ENCODE results near the gene STEAP4. TPM values are rescaled to one million over a fixed set of nuclear protein-coding genes. Genes with fewer than 3 reads are reported as not detected.

STEAP4 gene
- 10 to 100 TPM in 2 of 4 donors, 1 to 10 TPM in 2; 8.6 to 55.6 (median 22.0) TPM for total RNA-seq

GRCh38 chr7:88306590-88307048 lies at the start of gene STEAP4:
Gene STEAP4 (minus strand): TSS chr7:88306894. CDS start chr7:88284269, 22,625 bp downstream.
- DNase-seq (ENCODE audit: low spot score in 2 of 2) = peak; percentile 88 to 97
- WGBS, 2 donors = 2 to 5% methylated on average over 28 to 30 of the region's 30 CpGs
- no peak for TF ChIP-seq CTCF (IDR thresholded peaks at IDR 0.05)
- TF ChIP-seq POLR2A (IDR thresholded peaks at IDR 0.05) = no peak
- intact Hi-C loops (cut with DNase I; ENCODE audit: low total_unique reads) = no loop called here
- peak within 1 kb of the TSS; percentile 21 for H3K4me3 ChIP-seq (ENCODE audit: low read depth, poor library complexity, severe bottlenecking)

- no peak for TF ChIP-seq CTCF (IDR thresholded peaks at IDR 0.05)
- H3K4me3 ChIP-seq (ENCODE audit: low read depth, poor library complexity, severe bottlenecking) = no peak overlapping the region
- 78 to 82% methylated on average over 3 of the region's 3 CpGs for WGBS, 2 donors
- intact Hi-C loops (cut with DNase I; ENCODE audit: low total_unique reads) = loop anchor here (5.0 kb wide), 1 partner anchor 113 kb away; no protein-coding TSS in a partner anchor
- no peak for DNase-seq (ENCODE audit: low spot score in 2 of 2)
Measured at GRCh38 chr7:88355011-88355410, 48.3 kb upstream of the STEAP4 start.

GRCh38 chr7:88350118-88350517 lies 43.4 kb upstream of the STEAP4 start:
- 91 to 94% methylated on average over 2 of the region's 2 CpGs for WGBS, 2 donors
- H3K4me3 ChIP-seq (ENCODE audit: low read depth, poor library complexity, severe bottlenecking) = no peak overlapping the region
- intact Hi-C loops (cut with DNase I; ENCODE audit: low total_unique reads) = no loop called here
- no peak for TF ChIP-seq POLR2A (IDR thresholded peaks at IDR 0.05)
- no peak for TF ChIP-seq CTCF (IDR thresholded peaks at IDR 0.05)
- no peak for DNase-seq (ENCODE audit: low spot score in 2 of 2)

GRCh38 chr7:88347517-88347916 lies 40.8 kb upstream of the STEAP4 start:
- 95 to 98% methylated on average over 2 of the region's 2 CpGs for WGBS, 2 donors
- DNase-seq (ENCODE audit: low spot score in 2 of 2) = no peak
- TF ChIP-seq CTCF (IDR thresholded peaks at IDR 0.05) (no peak), POLR2A (IDR thresholded peaks at IDR 0.05) (no peak)
- intact Hi-C loops (cut with DNase I; ENCODE audit: low total_unique reads) = no loop called here
- H3K4me3 ChIP-seq (ENCODE audit: low read depth, poor library complexity, severe bottlenecking) = no peak overlapping the region

GRCh38 chr7:88347090-88347489 lies 40.4 kb upstream of the STEAP4 start:
- no peak for TF ChIP-seq CTCF (IDR thresholded peaks at IDR 0.05)
- no peak for TF ChIP-seq POLR2A (IDR thresholded peaks at IDR 0.05)
- H3K4me3 ChIP-seq (ENCODE audit: low read depth, poor library complexity, severe bottlenecking) = no peak overlapping the region
- WGBS, 2 donors = 84 to 88% methylated on average over 7 of the region's 7 CpGs
- intact Hi-C loops (cut with DNase I; ENCODE audit: low total_unique reads) = no loop called here
- DNase-seq (ENCODE audit: low spot score in 2 of 2) = no peak

GRCh38 chr7:88346357-88346756 lies 39.7 kb upstream of the STEAP4 start:
- no peak overlapping the region for H3K4me3 ChIP-seq (ENCODE audit: low read depth, poor library complexity, severe bottlenecking)
- no peak for DNase-seq (ENCODE audit: low spot score in 2 of 2)
- no peak for TF ChIP-seq CTCF (IDR thresholded peaks at IDR 0.05)
- TF ChIP-seq POLR2A (IDR thresholded peaks at IDR 0.05) = no peak
- intact Hi-C loops (cut with DNase I; ENCODE audit: low total_unique reads) = no loop called here
- 77 to 84% methylated on average over 2 of the region's 2 CpGs for WGBS, 2 donors

Data from lower leg skin (tissue), 4 donors.